ENCODE results near the gene CCND1. TPM values are rescaled to one million over a fixed set of nuclear protein-coding genes. Genes with fewer than 3 reads are reported as not detected.

CCND1 gene
- total RNA-seq, 2 experiments from 2014 or later, result 0.44 TPM; not detected in 1

DNA sequence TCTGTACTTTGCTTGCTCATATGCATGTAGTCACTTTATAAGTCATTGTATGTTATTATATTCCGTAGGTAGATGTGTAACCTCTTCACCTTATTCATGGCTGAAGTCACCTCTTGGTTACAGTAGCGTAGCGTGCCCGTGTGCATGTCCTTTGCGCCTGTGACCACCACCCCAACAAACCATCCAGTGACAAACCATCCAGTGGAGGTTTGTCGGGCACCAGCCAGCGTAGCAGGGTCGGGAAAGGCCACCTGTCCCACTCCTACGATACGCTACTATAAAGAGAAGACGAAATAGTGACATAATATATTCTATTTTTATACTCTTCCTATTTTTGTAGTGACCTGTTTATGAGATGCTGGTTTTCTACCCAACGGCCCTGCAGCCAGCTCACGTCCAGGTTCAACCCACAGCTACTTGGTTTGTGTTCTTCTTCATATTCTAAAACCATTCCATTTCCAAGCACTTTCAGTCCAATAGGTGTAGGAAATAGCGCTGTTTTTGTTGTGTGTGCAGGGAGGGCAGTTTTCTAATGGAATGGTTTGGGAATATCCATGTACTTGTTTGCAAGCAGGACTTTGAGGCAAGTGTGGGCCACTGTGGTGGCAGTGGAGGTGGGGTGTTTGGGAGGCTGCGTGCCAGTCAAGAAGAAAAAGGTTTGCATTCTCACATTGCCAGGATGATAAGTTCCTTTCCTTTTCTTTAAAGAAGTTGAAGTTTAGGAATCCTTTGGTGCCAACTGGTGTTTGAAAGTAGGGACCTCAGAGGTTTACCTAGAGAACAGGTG, 11.1 kb downstream of the CCND1 start:
- H3K27ac ChIP-seq (ENCODE audit: low read depth, low read length, poor library complexity, severe bottlenecking), result no peak overlapping the region
- no peaks in the 10 kb centered on the region for H4K20me1 ChIP-seq (ENCODE audit: insufficient read depth, low read length)
- TF ChIP-seq, protein P1, sequence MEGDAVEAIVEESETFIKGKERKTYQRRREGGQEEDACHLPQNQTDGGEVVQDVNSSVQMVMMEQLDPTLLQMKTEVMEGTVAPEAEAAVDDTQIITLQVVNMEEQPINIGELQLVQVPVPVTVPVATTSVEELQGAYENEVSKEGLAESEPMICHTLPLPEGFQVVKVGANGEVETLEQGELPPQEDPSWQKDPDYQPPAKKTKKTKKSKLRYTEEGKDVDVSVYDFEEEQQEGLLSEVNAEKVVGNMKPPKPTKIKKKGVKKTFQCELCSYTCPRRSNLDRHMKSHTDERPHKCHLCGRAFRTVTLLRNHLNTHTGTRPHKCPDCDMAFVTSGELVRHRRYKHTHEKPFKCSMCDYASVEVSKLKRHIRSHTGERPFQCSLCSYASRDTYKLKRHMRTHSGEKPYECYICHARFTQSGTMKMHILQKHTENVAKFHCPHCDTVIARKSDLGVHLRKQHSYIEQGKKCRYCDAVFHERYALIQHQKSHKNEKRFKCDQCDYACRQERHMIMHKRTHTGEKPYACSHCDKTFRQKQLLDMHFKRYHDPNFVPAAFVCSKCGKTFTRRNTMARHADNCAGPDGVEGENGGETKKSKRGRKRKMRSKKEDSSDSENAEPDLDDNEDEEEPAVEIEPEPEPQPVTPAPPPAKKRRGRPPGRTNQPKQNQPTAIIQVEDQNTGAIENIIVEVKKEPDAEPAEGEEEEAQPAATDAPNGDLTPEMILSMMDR (conservative IDR thresholded peaks at IDR 0.05; ENCODE audit: low read length), result no peak
- no peak for TF ChIP-seq EZH2phosphoT487 (IDR thresholded peaks at IDR 0.05; ENCODE audit: borderline replicate concordance, low read depth, low read length)
- CTCF ChIA-PET (ENCODE audit: unreplicated experiment), result no interaction called here
- no peaks in the 10 kb centered on the region for H3K36me3 ChIP-seq (ENCODE audit: insufficient read depth, low read length)
- POLR2A ChIA-PET, result no interaction called here
- no peaks in the 10 kb centered on the region for H3K4me1 ChIP-seq (ENCODE audit: insufficient read depth, low read length, poor library complexity, severe bottlenecking)
- H3K9me2 ChIP-seq (ENCODE audit: insufficient read depth, low read length), result no peaks in the 10 kb centered on the region
- H3K4me2 ChIP-seq (ENCODE audit: low read length), result no peak overlapping the region
- H3K79me2 ChIP-seq (ENCODE audit: insufficient read depth, low read depth, low read length), result no peaks in the 10 kb centered on the region
- BruUV-seq (replicated peaks), result no TSS peak
- no peak overlapping the region for H3K4me3 ChIP-seq (ENCODE audit: low read depth, low read length, poor library complexity, severe bottlenecking)
- no peaks in the 10 kb centered on the region for H3K9me3 ChIP-seq (ENCODE audit: low read length)
- intact Hi-C loops (cut with micrococcal nuclease; ENCODE audit: unreplicated experiment), result no loop called here
- no peak for DNase-seq (ENCODE audit: low spot score)
- H2AFZ ChIP-seq (ENCODE audit: low read length), result no peak overlapping the region

DNA sequence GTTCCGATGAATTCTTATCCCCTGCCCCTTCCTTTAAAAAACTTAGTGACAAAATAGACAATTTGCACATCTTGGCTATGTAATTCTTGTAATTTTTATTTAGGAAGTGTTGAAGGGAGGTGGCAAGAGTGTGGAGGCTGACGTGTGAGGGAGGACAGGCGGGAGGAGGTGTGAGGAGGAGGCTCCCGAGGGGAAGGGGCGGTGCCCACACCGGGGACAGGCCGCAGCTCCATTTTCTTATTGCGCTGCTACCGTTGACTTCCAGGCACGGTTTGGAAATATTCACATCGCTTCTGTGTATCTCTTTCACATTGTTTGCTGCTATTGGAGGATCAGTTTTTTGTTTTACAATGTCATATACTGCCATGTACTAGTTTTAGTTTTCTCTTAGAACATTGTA, 12.0 kb downstream of the CCND1 start:
- CTCF ChIA-PET (ENCODE audit: unreplicated experiment), result no interaction called here
- no TSS peak for BruUV-seq (replicated peaks)
- Histone ChIP-seq H3K4me2 (ENCODE audit: low read length) (no peak overlapping the region), H4K20me1 (ENCODE audit: insufficient read depth, low read length) (no peaks in the 10 kb centered on the region), H3K9me2 (ENCODE audit: insufficient read depth, low read length) (no peaks in the 10 kb centered on the region), H3K79me2 (ENCODE audit: insufficient read depth, low read depth, low read length) (no peaks in the 10 kb centered on the region), H3K27ac (ENCODE audit: low read depth, low read length, poor library complexity, severe bottlenecking) (no peak overlapping the region), H3K36me3 (ENCODE audit: insufficient read depth, low read length) (no peaks in the 10 kb centered on the region), H3K4me3 (ENCODE audit: low read depth, low read length, poor library complexity, severe bottlenecking) (no peak overlapping the region), H3K9me3 (ENCODE audit: low read length) (no peaks in the 10 kb centered on the region), H3K4me1 (ENCODE audit: insufficient read depth, low read length, poor library complexity, severe bottlenecking) (no peaks in the 10 kb centered on the region), H2AFZ (ENCODE audit: low read length) (no peak overlapping the region)
- no peak for TF ChIP-seq EZH2phosphoT487 (IDR thresholded peaks at IDR 0.05; ENCODE audit: borderline replicate concordance, low read depth, low read length)
- TF ChIP-seq, protein P1 (conservative IDR thresholded peaks at IDR 0.05; ENCODE audit: low read length), result no peak
- intact Hi-C loops (cut with micrococcal nuclease; ENCODE audit: unreplicated experiment), result no loop called here
- DNase-seq (ENCODE audit: low spot score), result no peak
- POLR2A ChIA-PET, result no interaction called here

DNA sequence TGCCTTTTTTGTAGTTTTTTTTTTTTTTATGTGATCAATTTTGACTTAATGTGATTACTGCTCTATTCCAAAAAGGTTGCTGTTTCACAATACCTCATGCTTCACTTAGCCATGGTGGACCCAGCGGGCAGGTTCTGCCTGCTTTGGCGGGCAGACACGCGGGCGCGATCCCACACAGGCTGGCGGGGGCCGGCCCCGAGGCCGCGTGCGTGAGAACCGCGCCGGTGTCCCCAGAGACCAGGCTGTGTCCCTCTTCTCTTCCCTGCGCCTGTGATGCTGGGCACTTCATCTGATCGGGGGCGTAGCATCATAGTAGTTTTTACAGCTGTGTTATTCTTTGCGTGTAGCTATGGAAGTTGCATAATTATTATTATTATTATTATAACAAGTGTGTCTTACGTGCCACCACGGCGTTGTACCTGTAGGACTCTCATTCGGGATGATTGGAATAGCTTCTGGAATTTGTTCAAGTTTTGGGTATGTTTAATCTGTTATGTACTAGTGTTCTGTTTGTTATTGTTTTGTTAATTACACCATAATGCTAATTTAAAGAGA, 12.5 kb downstream of the CCND1 start:
- Histone ChIP-seq H3K9me2 (ENCODE audit: insufficient read depth, low read length) (no peaks in the 10 kb centered on the region), H3K4me2 (ENCODE audit: low read length) (no peak overlapping the region), H3K4me3 (ENCODE audit: low read depth, low read length, poor library complexity, severe bottlenecking) (no peak overlapping the region), H3K4me1 (ENCODE audit: insufficient read depth, low read length, poor library complexity, severe bottlenecking) (no peaks in the 10 kb centered on the region), H3K27ac (ENCODE audit: low read depth, low read length, poor library complexity, severe bottlenecking) (no peak overlapping the region), H4K20me1 (ENCODE audit: insufficient read depth, low read length) (no peaks in the 10 kb centered on the region), H2AFZ (ENCODE audit: low read length) (no peak overlapping the region), H3K9me3 (ENCODE audit: low read length) (no peaks in the 10 kb centered on the region), H3K79me2 (ENCODE audit: insufficient read depth, low read depth, low read length) (no peaks in the 10 kb centered on the region), H3K36me3 (ENCODE audit: insufficient read depth, low read length) (no peaks in the 10 kb centered on the region)
- TF ChIP-seq, protein P1 (conservative IDR thresholded peaks at IDR 0.05; ENCODE audit: low read length), result no peak
- no peak for TF ChIP-seq EZH2phosphoT487 (IDR thresholded peaks at IDR 0.05; ENCODE audit: borderline replicate concordance, low read depth, low read length)
- DNase-seq (ENCODE audit: low spot score), result no peak
- ChIA-PET CTCF (ENCODE audit: unreplicated experiment) (no interaction called here), POLR2A (no interaction called here)
- no TSS peak for BruUV-seq (replicated peaks)
- intact Hi-C loops (cut with micrococcal nuclease; ENCODE audit: unreplicated experiment), result no loop called here

All from OCI-LY7 (cell line).